Natural killer cell treated with Interleukin-12 subunit alpha and Interleukin-12 subunit beta and Interleukin-15 and Interleukin-18, amount 100 ng/mL, for 72 hours (primary cell): ENCODE data around the gene QSER1. TPM values are rescaled to one million over a fixed set of nuclear protein-coding genes. Genes with fewer than 3 reads are reported as not detected.
"Not testable (repeated sequence)": the region's sequence is repeated elsewhere in the genome, so short reads cannot be mapped to it uniquely, and the experiment has no call there.

Experiments used
- ATAC-seq, 2 donors: fragments of 150-1000 bp; cut with Tn5 transposase in 1 of 2; sonication (Bioruptor Pico), chemical (Tn5 transposase) in 1 of 2; 2 replicates each; pipeline ENCODE4 v1.10.0; 2021
- DNase-seq: peaks from one replicate; pipeline ENCODE4 v3.0.0; 2022; ENCODE audit warnings: low spot score
- H3K27ac Mint-ChIP-seq, 2 donors: 1 replicate in 1 of 2; 2 replicates in 1 of 2; pipeline ENCODE4 v1.8.0; 2022; ENCODE audit warnings: mixed read lengths in 2 of 2, mild to moderate bottlenecking in 1 of 2, moderate library complexity in 1 of 2
- H3K27me3 Mint-ChIP-seq, 2 donors: 1 replicate in 1 of 2; 2 replicates in 1 of 2; pipeline ENCODE4 v1.8.0; 2022; ENCODE audit warnings: mixed read lengths in 2 of 2
- H3K36me3 Mint-ChIP-seq: one replicate; pipeline ENCODE4 v1.8.0; 2022; ENCODE audit warnings: mixed read lengths
- H3K4me1 Mint-ChIP-seq, 2 donors: 1 replicate in 1 of 2; 2 replicates in 1 of 2; pipeline ENCODE4 v1.8.0; 2022; ENCODE audit warnings: low read depth in 2 of 2, mixed read lengths in 2 of 2, mild to moderate bottlenecking in 1 of 2
- H3K4me3 Mint-ChIP-seq: one replicate; pipeline ENCODE4 v1.8.0; 2022; ENCODE audit warnings: mixed read lengths
- H3K9me3 Mint-ChIP-seq: 2 replicates; pipeline ENCODE4 v1.8.0; 2022; ENCODE audit warnings: mixed read lengths
- total RNA-seq, 2 donors: library from RNA; stranded (reverse); gene quantifications; one replicate each; pipeline ENCODE4 v1.2.3, GENCODE V29; 2022

QSER1 gene
- total RNA-seq, 2 donors from 2014 or later, result 15.5 to 22.6 TPM

- ATAC-seq, result no peak
- H3K4me1 Mint-ChIP-seq, result peaks cover 12 to 14% of the 10 kb centered on the region in 2 donors
- no peak for DNase-seq
- no peak overlapping the region for H3K4me3 Mint-ChIP-seq
- no peak overlapping the region for H3K27ac Mint-ChIP-seq
- no peaks in the 10 kb centered on the region for H3K9me3 Mint-ChIP-seq
- peaks cover 12% of the 10 kb centered on the region for H3K36me3 Mint-ChIP-seq
- H3K27me3 Mint-ChIP-seq, result no peaks in the 10 kb centered on the region
These were observed 71.1 kb downstream of the QSER1 start for GRCh38 chr11:32963721-32964120.

DNA sequence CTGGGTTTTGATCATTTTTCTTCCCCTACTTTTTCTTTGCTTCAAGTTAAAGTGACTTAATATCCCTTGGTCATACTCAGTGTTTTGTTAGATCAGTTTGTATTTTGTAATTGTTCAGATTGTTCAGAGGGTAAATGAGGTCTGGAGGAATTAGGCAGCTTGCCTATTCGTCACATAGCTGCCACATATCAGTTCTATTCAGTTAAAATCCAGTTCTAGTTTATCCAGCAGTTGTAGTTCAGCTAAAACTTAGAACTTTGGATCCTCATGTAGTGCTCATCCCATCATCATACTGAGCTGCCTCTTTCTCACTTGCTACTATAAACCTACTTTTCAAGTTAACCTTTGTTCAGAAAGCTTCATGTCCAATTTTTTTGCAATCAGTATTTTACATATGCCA, 75.9 kb downstream of the QSER1 start:
- ATAC-seq (no peak), DNase-seq (no peak)
- H3K4me3 Mint-ChIP-seq, result no peak overlapping the region
- H3K36me3 Mint-ChIP-seq, result peaks cover 5% of the 10 kb centered on the region
- H3K4me1 Mint-ChIP-seq, result peaks cover 3 to 7% of the 10 kb centered on the region in 2 donors
- H3K27ac Mint-ChIP-seq, result no peak overlapping the region
- no peaks in the 10 kb centered on the region for H3K9me3 Mint-ChIP-seq
- no peaks in the 10 kb centered on the region for H3K27me3 Mint-ChIP-seq

GRCh38 chr11:32972233-32972632, 79.6 kb downstream of the QSER1 start:
- not testable (repeated sequence) for H3K27ac Mint-ChIP-seq, DNase-seq, H3K27me3 Mint-ChIP-seq, H3K4me3 Mint-ChIP-seq, H3K36me3 Mint-ChIP-seq, H3K4me1 Mint-ChIP-seq, H3K9me3 Mint-ChIP-seq, ATAC-seq

DNA sequence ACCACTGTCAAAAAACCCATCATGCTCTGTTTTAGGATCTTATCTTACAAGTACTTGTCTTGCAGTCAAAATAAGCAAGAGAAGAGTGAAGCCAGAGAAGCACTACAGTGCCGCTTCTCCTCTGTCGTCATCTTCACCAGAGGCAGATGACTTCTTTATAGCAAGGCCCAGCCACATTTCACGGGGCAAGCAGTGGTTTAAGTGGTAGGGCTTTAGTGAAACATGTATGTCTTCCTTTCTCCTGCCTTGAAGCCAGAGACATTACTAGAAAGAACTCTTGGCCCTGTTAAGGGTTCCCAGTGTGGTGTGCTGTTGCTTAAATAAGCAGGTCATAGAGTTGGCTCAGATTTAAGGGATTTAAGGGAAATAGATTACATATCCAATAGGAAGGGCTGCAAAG, 80.2 kb downstream of the QSER1 start:
- no peak overlapping the region for H3K4me3 Mint-ChIP-seq
- peaks cover 0 to 7% of the 10 kb centered on the region in 2 donors for H3K4me1 Mint-ChIP-seq
- H3K36me3 Mint-ChIP-seq, result no peaks in the 10 kb centered on the region
- no peak for ATAC-seq
- H3K9me3 Mint-ChIP-seq, result no peaks in the 10 kb centered on the region
- H3K27ac Mint-ChIP-seq, result no peak overlapping the region
- no peaks in the 10 kb centered on the region for H3K27me3 Mint-ChIP-seq
- no peak for DNase-seq

GRCh38 chr11:32982626-32983025, 90.0 kb downstream of the QSER1 start:
- no peak overlapping the region for H3K27ac Mint-ChIP-seq
- no peaks in the 10 kb centered on the region for H3K27me3 Mint-ChIP-seq
- no peak for ATAC-seq
- H3K36me3 Mint-ChIP-seq, result no peaks in the 10 kb centered on the region
- no peaks in the 10 kb centered on the region for H3K9me3 Mint-ChIP-seq
- DNase-seq, result no peak
- H3K4me3 Mint-ChIP-seq, result no peak overlapping the region
- H3K4me1 Mint-ChIP-seq, result peaks cover 0 to 5% of the 10 kb centered on the region in 2 donors

- Mint-ChIP-seq H3K27ac (no peak overlapping the region), H3K4me1 (peaks cover 0 to 5% of the 10 kb centered on the region in 2 donors), H3K4me3 (no peak overlapping the region), H3K27me3 (no peaks in the 10 kb centered on the region), H3K9me3 (no peaks in the 10 kb centered on the region), H3K36me3 (no peaks in the 10 kb centered on the region)
- DNase-seq, result no peak
- ATAC-seq, result no peak
These were observed 90.9 kb downstream of the QSER1 start for GRCh38 chr11:32983506-32983905.

GRCh38 chr11:32985600-32985999, 93.0 kb downstream of the QSER1 start:
- ATAC-seq, result no peak
- H3K27me3 Mint-ChIP-seq, result no peaks in the 10 kb centered on the region

GRCh38 chr11:32987851-32988250, 95.2 kb downstream of the QSER1 start:
- H3K27me3 Mint-ChIP-seq, result peaks cover 5 to 8% of the 10 kb centered on the region in 2 donors
- H3K36me3 Mint-ChIP-seq, result peaks cover 8% of the 10 kb centered on the region
- ATAC-seq (no peak), DNase-seq (no peak)
- H3K4me3 Mint-ChIP-seq, result no peak overlapping the region
- H3K4me1 Mint-ChIP-seq, result peaks cover 0 to 5% of the 10 kb centered on the region in 2 donors
- peaks cover 6% of the 10 kb centered on the region for H3K9me3 Mint-ChIP-seq
- H3K27ac Mint-ChIP-seq, result no peak overlapping the region

More at GRCh38 chr11:32985600-32985999, 93.0 kb downstream of the QSER1 start:
- no peak overlapping the region for H3K27ac Mint-ChIP-seq
- no peak for DNase-seq
- H3K36me3 Mint-ChIP-seq, result no peaks in the 10 kb centered on the region
- peaks cover 0 to 5% of the 10 kb centered on the region in 2 donors for H3K4me1 Mint-ChIP-seq
- no peak overlapping the region for H3K4me3 Mint-ChIP-seq
- H3K9me3 Mint-ChIP-seq, result no peaks in the 10 kb centered on the region

GRCh38 chr11:32990481-32990880, 97.9 kb downstream of the QSER1 start:
- Mint-ChIP-seq H3K36me3 (peaks cover 8% of the 10 kb centered on the region), H3K27ac (no peak overlapping the region), H3K4me3 (no peak overlapping the region), H3K4me1 (peaks cover 0 to 5% of the 10 kb centered on the region in 2 donors), H3K9me3 (peaks cover 6% of the 10 kb centered on the region), H3K27me3 (peaks cover 10 to 15% of the 10 kb centered on the region in 2 donors)
- DNase-seq, result no peak
- ATAC-seq, result no peak

GRCh38 chr11:32991427-32991826, 98.8 kb downstream of the QSER1 start:
- no peak for DNase-seq
- no peak for ATAC-seq
- no peak overlapping the region for H3K27ac Mint-ChIP-seq
- H3K4me1 Mint-ChIP-seq, result peaks cover 0 to 4% of the 10 kb centered on the region in 2 donors
- H3K9me3 Mint-ChIP-seq, result peaks cover 6% of the 10 kb centered on the region
- H3K36me3 Mint-ChIP-seq, result peaks cover 8% of the 10 kb centered on the region
- H3K4me3 Mint-ChIP-seq, result no peak overlapping the region
- H3K27me3 Mint-ChIP-seq, result peaks cover 12 to 24% of the 10 kb centered on the region in 2 donors

DNA sequence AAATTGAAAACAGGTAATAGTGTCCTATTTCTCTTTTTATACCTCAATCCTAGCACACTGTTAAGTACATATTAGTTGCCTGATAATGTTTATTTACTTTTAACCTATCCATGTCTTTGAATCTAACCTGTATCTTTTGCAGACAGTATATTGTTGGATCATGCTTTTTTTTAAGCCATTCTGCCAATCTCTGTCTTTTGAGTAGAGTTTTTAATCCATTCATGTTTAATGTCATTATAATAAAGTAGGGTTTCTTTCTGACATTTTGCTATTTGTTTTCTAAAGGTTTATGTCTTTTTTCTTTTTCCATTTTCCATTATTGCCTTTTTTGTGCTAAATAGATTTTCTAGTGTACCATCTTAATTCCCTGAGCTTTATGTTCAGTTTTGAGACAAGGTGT, 99.3 kb downstream of the QSER1 start:
- Mint-ChIP-seq H3K27me3 (peaks cover 12 to 29% of the 10 kb centered on the region in 2 donors), H3K4me1 (no peaks in the 10 kb centered on the region), H3K36me3 (peaks cover 8% of the 10 kb centered on the region), H3K9me3 (peaks cover 6% of the 10 kb centered on the region), H3K4me3 (no peak overlapping the region), H3K27ac (no peak overlapping the region)
- ATAC-seq, result no peak
- DNase-seq, result no peak

DNA sequence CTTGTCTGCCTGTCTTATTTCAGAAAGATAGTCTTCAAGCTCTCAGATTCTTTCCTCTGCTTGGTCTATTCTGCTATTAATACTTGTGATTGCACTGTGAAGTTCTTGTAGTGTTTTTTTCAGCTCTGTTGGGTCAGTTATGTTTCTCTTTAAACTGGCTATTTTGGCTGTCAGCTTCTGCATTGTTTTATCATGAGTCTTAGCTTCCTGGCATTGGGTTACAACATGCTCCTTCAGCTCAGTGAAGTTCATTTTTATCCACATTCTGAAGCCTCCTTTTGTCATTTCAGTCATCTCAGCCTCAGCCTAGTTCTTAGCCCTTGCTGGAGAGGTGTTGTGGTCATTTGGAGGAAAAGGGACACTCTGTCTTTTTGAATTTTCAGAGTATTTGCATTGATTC, 107.6 kb downstream of the QSER1 start:
- no peak for ATAC-seq
- H3K9me3 Mint-ChIP-seq, result peaks cover 5% of the 10 kb centered on the region
- H3K4me3 Mint-ChIP-seq, result no peak overlapping the region
- H3K4me1 Mint-ChIP-seq, result peaks cover 0 to 3% of the 10 kb centered on the region in 2 donors
- peaks cover 8% of the 10 kb centered on the region for H3K36me3 Mint-ChIP-seq
- H3K27me3 Mint-ChIP-seq, result peaks cover 18 to 41% of the 10 kb centered on the region in 2 donors
- H3K27ac Mint-ChIP-seq, result no peak overlapping the region
- no peak for DNase-seq

GRCh38 chr11:33001281-33001680, 108.7 kb downstream of the QSER1 start:
- peak in 1 of 2 donors; percentile 11 for ATAC-seq
- Mint-ChIP-seq H3K4me1 (peaks cover 0 to 7% of the 10 kb centered on the region in 2 donors), H3K9me3 (peaks cover 5% of the 10 kb centered on the region), H3K27me3 (peaks cover 18 to 30% of the 10 kb centered on the region in 2 donors), H3K27ac (no peak overlapping the region), H3K36me3 (peaks cover 8% of the 10 kb centered on the region), H3K4me3 (no peak overlapping the region)
- DNase-seq, result no peak

DNA sequence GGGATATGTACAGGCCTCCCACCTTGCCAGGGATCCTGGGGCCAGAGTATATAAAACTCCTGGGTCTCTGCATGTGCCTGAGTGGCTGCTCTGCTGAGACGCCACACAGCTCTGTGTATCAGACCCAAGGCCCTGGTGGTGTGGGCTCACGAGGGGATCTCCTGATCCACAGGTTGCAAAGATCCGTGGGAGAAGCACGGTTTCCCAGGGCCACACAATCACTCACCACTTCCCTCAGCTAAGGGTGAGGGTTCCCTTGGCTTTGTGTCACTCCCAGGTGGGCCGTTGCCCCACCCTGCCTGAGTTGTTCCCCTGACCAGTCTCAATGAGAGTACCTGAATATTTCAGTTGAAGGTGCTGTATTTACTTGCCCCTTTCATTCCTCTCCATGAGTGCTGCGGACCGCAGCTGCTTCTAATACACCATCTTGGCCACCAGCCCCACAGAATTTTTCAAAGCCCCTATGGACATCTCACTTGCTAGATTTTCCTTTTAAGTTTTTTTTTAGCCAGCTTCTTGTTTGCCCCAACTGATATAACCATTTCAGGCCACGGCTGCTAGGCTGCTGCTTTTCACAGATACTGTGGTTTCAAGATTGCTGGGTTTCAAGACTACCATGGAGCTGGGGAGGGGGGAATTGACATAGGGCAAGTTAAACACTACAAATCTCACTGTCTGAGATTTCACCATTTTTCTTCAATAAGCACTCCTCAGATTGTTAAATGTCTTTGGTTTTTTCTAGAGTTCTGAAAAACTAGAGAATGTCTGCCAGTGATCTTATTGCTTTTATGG, 109.3 kb downstream of the QSER1 start:
- ATAC-seq, result peak in 1 of 2 donors; percentile 28
- Mint-ChIP-seq H3K27me3 (peaks cover 22 to 24% of the 10 kb centered on the region in 2 donors), H3K9me3 (peaks cover 5% of the 10 kb centered on the region), H3K36me3 (peaks cover 8% of the 10 kb centered on the region), H3K4me3 (no peak overlapping the region), H3K27ac (no peak overlapping the region), H3K4me1 (peaks cover 4 to 7% of the 10 kb centered on the region in 2 donors)
- no peak for DNase-seq
